ENCODE results near the gene RPN2. TPM values are rescaled to one million over a fixed set of nuclear protein-coding genes. Genes with fewer than 3 reads are reported as not detected.

Gene RPN2
- total and polyA plus RNA-seq, 2 donors (not counting 1 experiment from before 2014, with no cell fraction given), result 262 to 414 TPM

DNA sequence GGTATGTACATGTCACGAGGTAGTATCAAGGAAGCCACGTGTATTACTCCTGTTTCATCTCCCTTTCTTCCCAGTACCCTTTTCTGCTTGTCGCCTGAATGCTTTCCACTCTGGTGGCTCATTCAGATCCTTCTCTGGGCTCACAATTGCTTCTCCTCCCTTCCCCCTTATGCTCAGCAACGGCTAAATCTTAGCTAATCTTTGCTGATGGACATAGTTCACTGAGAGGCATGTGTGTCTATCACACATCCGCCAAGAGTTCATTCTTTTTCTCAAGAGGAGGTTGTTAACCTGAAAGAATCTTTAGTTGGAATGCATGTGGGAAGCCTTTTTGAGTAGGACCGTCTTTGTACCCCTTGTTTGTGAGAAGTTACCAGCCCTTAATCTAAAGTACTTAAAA, 26.0 kb downstream of the RPN2 start:
- peaks cover 6% of the 10 kb centered on the region for H3K79me2 ChIP-seq (ENCODE audit: control insufficient read depth, insufficient read depth, low read length)
- no peak overlapping the region for H3K4me2 ChIP-seq (ENCODE audit: extremely low read depth, insufficient read depth, low read length)
- peaks cover 7% of the 10 kb centered on the region for H3K4me1 ChIP-seq (ENCODE audit: control insufficient read depth, extremely low read depth, insufficient read depth, low read length)
- TF ChIP-seq CTCF (conservative IDR thresholded peaks at IDR 0.05 in 1 of 2, IDR thresholded peaks at IDR 0.05 in 1 of 2; ENCODE audit: low read depth in 1 of 2, low read length in 2 of 2), result no peak
- no peak for TF ChIP-seq EZH2 (IDR thresholded peaks at IDR 0.05; ENCODE audit: low read length, missing control alignments)
- H2AFZ ChIP-seq (ENCODE audit: low read length), result no peak overlapping the region
- H3K9me3 ChIP-seq (ENCODE audit: control insufficient read depth, insufficient read depth, low read depth, low read length), result no peaks in the 10 kb centered on the region
- H3K36me3 ChIP-seq (ENCODE audit: control insufficient read depth, insufficient read depth, low read length), result peaks cover 8% of the 10 kb centered on the region
- H3K9ac ChIP-seq (ENCODE audit: insufficient read depth, low read length), result no peak overlapping the region
- no peaks in the 10 kb centered on the region for H4K20me1 ChIP-seq (ENCODE audit: control insufficient read depth, extremely low read depth, insufficient read depth, low read length)
- no peak overlapping the region for H3K4me3 ChIP-seq (replicated peaks in 1 of 4; ENCODE audit: control extremely low read depth in 1 of 4, insufficient read depth in 1 of 4, low read depth in 3 of 4, low read length in 4 of 4)
- H3K27me3 ChIP-seq (ENCODE audit: control insufficient read depth, insufficient read depth, low read length), result no peaks in the 10 kb centered on the region
- no peak overlapping the region for H3K27ac ChIP-seq (ENCODE audit: insufficient read depth, low read length)
- DNase-seq (ENCODE audit: low read depth in 2 of 2), result peak in 1 of 2 donors; percentile 27

GRCh38 chr20:37205794-37206193, 26.7 kb downstream of the RPN2 start:
- Histone ChIP-seq H3K27ac (ENCODE audit: insufficient read depth, low read length) (no peak overlapping the region), H3K79me2 (ENCODE audit: control insufficient read depth, insufficient read depth, low read length) (peaks cover 6% of the 10 kb centered on the region), H3K4me3 (replicated peaks in 1 of 4; ENCODE audit: control extremely low read depth in 1 of 4, insufficient read depth in 1 of 4, low read depth in 3 of 4, low read length in 4 of 4) (no peak overlapping the region), H3K4me1 (ENCODE audit: control insufficient read depth, extremely low read depth, insufficient read depth, low read length) (peaks cover 7% of the 10 kb centered on the region), H3K27me3 (ENCODE audit: control insufficient read depth, insufficient read depth, low read length) (no peaks in the 10 kb centered on the region), H3K9ac (ENCODE audit: insufficient read depth, low read length) (no peak overlapping the region), H3K9me3 (ENCODE audit: control insufficient read depth, insufficient read depth, low read depth, low read length) (no peaks in the 10 kb centered on the region), H4K20me1 (ENCODE audit: control insufficient read depth, extremely low read depth, insufficient read depth, low read length) (no peaks in the 10 kb centered on the region), H3K4me2 (ENCODE audit: extremely low read depth, insufficient read depth, low read length) (no peak overlapping the region), H3K36me3 (ENCODE audit: control insufficient read depth, insufficient read depth, low read length) (peaks cover 8% of the 10 kb centered on the region), H2AFZ (ENCODE audit: low read length) (no peak overlapping the region)
- DNase-seq (ENCODE audit: low read depth in 2 of 2), result no peak
- TF ChIP-seq CTCF (conservative IDR thresholded peaks at IDR 0.05 in 1 of 2, IDR thresholded peaks at IDR 0.05 in 1 of 2; ENCODE audit: low read depth in 1 of 2, low read length in 2 of 2) (no peak), EZH2 (IDR thresholded peaks at IDR 0.05; ENCODE audit: low read length, missing control alignments) (no peak)

DNA sequence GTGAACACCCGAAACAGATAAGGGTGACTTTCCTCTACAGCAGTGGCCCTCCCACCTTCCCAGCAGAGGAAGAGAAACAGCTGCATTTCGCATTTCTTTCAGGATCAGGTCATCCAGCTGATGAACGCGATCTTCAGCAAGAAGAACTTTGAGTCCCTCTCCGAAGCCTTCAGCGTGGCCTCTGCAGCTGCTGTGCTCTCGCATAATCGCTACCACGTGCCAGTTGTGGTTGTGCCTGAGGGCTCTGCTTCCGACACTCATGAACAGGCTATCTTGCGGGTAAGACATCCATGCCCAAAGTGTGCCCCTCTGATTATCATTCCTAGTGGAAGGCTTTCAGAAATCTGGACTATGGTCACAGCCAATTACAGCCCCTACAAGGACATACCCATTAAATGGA, 28.0 kb downstream of the RPN2 start:
- TF ChIP-seq EZH2 (IDR thresholded peaks at IDR 0.05; ENCODE audit: low read length, missing control alignments) (no peak), CTCF (conservative IDR thresholded peaks at IDR 0.05 in 1 of 2, IDR thresholded peaks at IDR 0.05 in 1 of 2; ENCODE audit: low read depth in 1 of 2, low read length in 2 of 2) (no peak)
- peaks cover 8% of the 10 kb centered on the region for H3K36me3 ChIP-seq (ENCODE audit: control insufficient read depth, insufficient read depth, low read length)
- H3K27me3 ChIP-seq (ENCODE audit: control insufficient read depth, insufficient read depth, low read length), result no peaks in the 10 kb centered on the region
- H4K20me1 ChIP-seq (ENCODE audit: control insufficient read depth, extremely low read depth, insufficient read depth, low read length), result no peaks in the 10 kb centered on the region
- no peak overlapping the region for H3K4me3 ChIP-seq (replicated peaks in 1 of 4; ENCODE audit: control extremely low read depth in 1 of 4, insufficient read depth in 1 of 4, low read depth in 3 of 4, low read length in 4 of 4)
- no peak overlapping the region for H3K9ac ChIP-seq (ENCODE audit: insufficient read depth, low read length)
- H3K4me1 ChIP-seq (ENCODE audit: control insufficient read depth, extremely low read depth, insufficient read depth, low read length), result peaks cover 3% of the 10 kb centered on the region
- no peaks in the 10 kb centered on the region for H3K9me3 ChIP-seq (ENCODE audit: control insufficient read depth, insufficient read depth, low read depth, low read length)
- no peak overlapping the region for H2AFZ ChIP-seq (ENCODE audit: low read length)
- H3K4me2 ChIP-seq (ENCODE audit: extremely low read depth, insufficient read depth, low read length), result no peak overlapping the region
- H3K79me2 ChIP-seq (ENCODE audit: control insufficient read depth, insufficient read depth, low read length), result peaks cover 6% of the 10 kb centered on the region
- H3K27ac ChIP-seq (ENCODE audit: insufficient read depth, low read length), result no peak overlapping the region
- DNase-seq (ENCODE audit: low read depth in 2 of 2), result no peak

Measured in fibroblast of lung (primary cell).